HG03064 (cell line): ENCODE data around the gene AGTPBP1.
"Not testable (repeated sequence)": the region's sequence is repeated elsewhere in the genome, so short reads cannot be mapped to it uniquely, and the experiment has no call there.

Experiments used
- ATAC-seq: cut with Tn5 transposase; IDR thresholded peaks from one replicate; pipeline ENCODE4 v1.9.1; 2021; ENCODE audit warnings: low read depth; ENCODE audit not compliant: unreplicated experiment

The AGTPBP1 gene

GRCh38 chr9:85645909-85646627 is 95.7 kb downstream of the AGTPBP1 start:
- ATAC-seq, result no peak

GRCh38 chr9:85640425-85640824 is 101.3 kb downstream of the AGTPBP1 start:
- no peak for ATAC-seq

GRCh38 chr9:85639675-85640186 is 102.0 kb downstream of the AGTPBP1 start:
- ATAC-seq, result no peak

- no peak for ATAC-seq
Observed at GRCh38 chr9:85631809-85632208, 109.9 kb downstream of the AGTPBP1 start.

GRCh38 chr9:85630676-85631075 is 111.1 kb downstream of the AGTPBP1 start:
- no peak for ATAC-seq

- no peak for ATAC-seq
Observed at GRCh38 chr9:85617141-85617670, 124.5 kb downstream of the AGTPBP1 start.

- no peak for ATAC-seq
Observed at GRCh38 chr9:85615792-85616191, 126.0 kb downstream of the AGTPBP1 start.

- ATAC-seq, result peak; percentile 82
Observed at GRCh38 chr9:85610074-85610860, 131.5 kb downstream of the AGTPBP1 start.

GRCh38 chr9:85605905-85606304 is 135.8 kb downstream of the AGTPBP1 start:
- no peak for ATAC-seq

GRCh38 chr9:85603936-85604335 is 137.8 kb downstream of the AGTPBP1 start:
- ATAC-seq, result no peak

- ATAC-seq, result no peak
Observed at GRCh38 chr9:85602742-85603141, 139.0 kb downstream of the AGTPBP1 start.

GRCh38 chr9:85600675-85601263 is 141.0 kb downstream of the AGTPBP1 start:
- ATAC-seq, result no peak

GRCh38 chr9:85599540-85600105 is 142.1 kb downstream of the AGTPBP1 start:
- ATAC-seq, result no peak

GRCh38 chr9:85594316-85594715 is 147.4 kb downstream of the AGTPBP1 start:
- no peak for ATAC-seq

- no peak for ATAC-seq
Observed at GRCh38 chr9:85586684-85587083, 155.1 kb downstream of the AGTPBP1 start.

- ATAC-seq, result no peak
Observed at GRCh38 chr9:85577353-85577952, 164.3 kb downstream of the AGTPBP1 start.

GRCh38 chr9:85575868-85576267 is 165.9 kb downstream of the AGTPBP1 start:
- no peak for ATAC-seq

GRCh38 chr9:85573546-85573945 is 168.2 kb downstream of the AGTPBP1 start:
- ATAC-seq, result not testable (repeated sequence)

- not testable (repeated sequence) for ATAC-seq
Observed at GRCh38 chr9:85572917-85573316, 168.8 kb downstream of the AGTPBP1 start.

GRCh38 chr9:85569988-85570387 is 171.8 kb downstream of the AGTPBP1 start:
- no peak for ATAC-seq
